Suprapubic skin (tissue), 4 donors: ENCODE results near the gene SLFN12L.

Experiments used
- CTCF ChIP-seq, 2 donors: fragments of 200-600 bp in 1 of 2; fragments of 450-650 bp in 1 of 2; sonication (generic) in 1 of 2; IDR thresholded peaks; one replicate each; pipeline ENCODE4 v1.5.1; 2016 to 2019; ENCODE audit warnings: antibody characterized with exemption in 2 of 2, mild to moderate bottlenecking in 1 of 2, moderate library complexity in 1 of 2
- POLR2A ChIP-seq, 2 donors: fragments of 450-650 bp; IDR thresholded peaks; one replicate each; pipeline ENCODE4 v1.6.1; 2017; ENCODE audit warnings: antibody characterized with exemption in 2 of 2, mild to moderate bottlenecking in 2 of 2, moderate library complexity in 2 of 2
- POLR2AphosphoS5 ChIP-seq, 3 donors: sonication (generic); formaldehyde crosslinking; IDR thresholded peaks; one replicate each; pipeline ENCODE4 v1.6.1; 2017; ENCODE audit warnings: antibody characterized with exemption in 3 of 3

- TF ChIP-seq POLR2AphosphoS5 (IDR thresholded peaks at IDR 0.05): no peak
- TF ChIP-seq CTCF (IDR thresholded peaks at IDR 0.05): no peak
- no peak for TF ChIP-seq POLR2A (IDR thresholded peaks at IDR 0.05)
Measured at GRCh38 chr17:35448214-35448898, 89.1 kb downstream of the SLFN12L start, which contains the start of gene SLFN13.
